Naive B cell (primary cell): ENCODE measurements around the gene HTATSF1. TPM values are rescaled to one million over a fixed set of nuclear protein-coding genes. Genes with fewer than 3 reads are reported as not detected.

Source experiments
- polyA plus RNA-seq, 6 donors: library from polyadenylated mRNA; unstranded; fragments of 300-500 nt; fragmentation: Illumina TruSeq; gene quantifications; one replicate each; pipeline ENCODE4 v1.2.3, GENCODE V29; 2021; ENCODE audit warnings: low read depth in 6 of 6

HTATSF1 gene
- polyA plus RNA-seq, 6 donors from 2014 or later: 32.3 to 46.3 (median 34.6) TPM

Other genes starting within 250 kb of the HTATSF1 start
- gene MAP7D3, start 246.2 kb upstream of the HTATSF1 start, polyA plus RNA-seq: 1 to 10 TPM in 5 of 6 donors, under 1 TPM in 1; 0.26 to 8.6 (median 4.0) TPM
- gene ADGRG4, start 196.6 kb upstream of the HTATSF1 start, polyA plus RNA-seq: not detected
- gene BRS3, start 9.6 kb upstream of the HTATSF1 start, polyA plus RNA-seq: not detected
- gene VGLL1, start 34.6 kb downstream of the HTATSF1 start, polyA plus RNA-seq: not detected
- gene CD40LG, start 150.6 kb downstream of the HTATSF1 start, polyA plus RNA-seq: under 1 TPM in 1 of 6 donors, not detected in 5; 0.32 TPM